Activated CD8-positive, alpha-beta memory T cell treated with anti-CD3 and anti-CD28 coated beads for 36 hours (primary cell): Measurements from ENCODE around the gene PDE4D. TPM values are rescaled to one million over a fixed set of nuclear protein-coding genes. Genes with fewer than 3 reads are reported as not detected.
"Not testable (repeated sequence)": the region's sequence is repeated elsewhere in the genome, so short reads cannot be mapped to it uniquely, and the experiment has no call there.

ENCODE experiments used
- CTCF ChIA-PET: fragments of 350-600 bp; sonication (Branson Sonifier 250); formaldehyde crosslinking; loops from one replicate; lab custom pipeline; 2021; ENCODE audit warnings: antibody characterized with exemption; lab: Charles Lee
- POLR2A ChIA-PET: fragments of 350-600 bp; sonication (Branson Sonifier 250); formaldehyde crosslinking; loops from one replicate; lab custom pipeline; 2021; ENCODE audit warnings: antibody characterized with exemption; lab: Charles Lee
- total RNA-seq, 2 experiments: library from RNA; stranded (reverse); gene quantifications; one replicate each; pipeline ENCODE4 v1.2.3, GENCODE V29; 2021

The PDE4D gene
- total RNA-seq, 2 experiments from 2014 or later: 28.4 to 29.0 TPM

DNA sequence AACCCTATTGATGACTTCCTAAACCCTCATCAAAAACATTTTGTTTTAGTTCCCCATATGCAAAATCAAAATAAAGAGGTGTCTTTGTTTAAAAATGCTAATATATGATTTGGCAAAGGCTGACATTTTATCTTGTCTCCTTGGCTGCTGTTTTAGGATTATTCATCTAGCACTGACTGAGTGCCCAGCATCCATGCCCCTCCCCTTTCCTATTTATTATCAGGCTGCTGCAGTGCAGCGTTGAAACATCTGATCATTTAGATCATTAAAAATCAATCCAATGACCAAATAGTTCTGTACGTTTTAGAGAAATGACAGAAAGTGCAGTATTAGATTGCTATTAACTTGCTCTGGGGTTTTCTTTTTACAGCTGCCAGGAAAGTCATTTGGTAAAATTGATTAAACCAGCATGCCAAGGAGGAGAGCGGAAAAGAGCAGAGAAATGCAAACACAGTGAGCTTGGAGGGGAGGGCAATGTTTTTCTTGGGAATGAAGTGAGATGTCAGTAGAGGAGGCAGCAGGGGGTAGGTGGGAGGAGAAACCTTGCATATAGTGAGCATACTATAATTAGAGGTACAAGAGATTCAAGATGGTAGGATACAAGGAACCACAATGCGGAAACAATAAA is 286.3 kb downstream of the PDE4D start:
- CTCF ChIA-PET: no interaction called here
- POLR2A ChIA-PET: no interaction called here

DNA sequence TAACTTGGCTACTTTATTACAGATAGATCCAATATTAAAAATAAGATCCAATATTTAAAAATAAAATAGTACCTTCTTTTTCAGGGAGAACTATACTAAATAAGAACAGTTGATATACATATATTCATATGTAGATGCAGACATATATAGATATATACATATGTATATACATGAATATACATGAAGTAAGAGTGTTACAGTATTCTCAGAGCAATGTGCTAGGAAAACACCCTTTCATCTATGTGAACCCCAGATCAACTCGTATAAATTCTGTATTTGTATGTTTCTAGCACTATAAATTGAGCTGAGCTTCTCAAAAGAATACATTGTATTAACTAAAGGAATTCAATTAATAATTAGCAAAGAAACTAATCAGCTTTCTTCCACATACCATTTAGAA is 287.6 kb downstream of the PDE4D start:
- CTCF ChIA-PET: no interaction called here
- POLR2A ChIA-PET: no interaction called here

DNA sequence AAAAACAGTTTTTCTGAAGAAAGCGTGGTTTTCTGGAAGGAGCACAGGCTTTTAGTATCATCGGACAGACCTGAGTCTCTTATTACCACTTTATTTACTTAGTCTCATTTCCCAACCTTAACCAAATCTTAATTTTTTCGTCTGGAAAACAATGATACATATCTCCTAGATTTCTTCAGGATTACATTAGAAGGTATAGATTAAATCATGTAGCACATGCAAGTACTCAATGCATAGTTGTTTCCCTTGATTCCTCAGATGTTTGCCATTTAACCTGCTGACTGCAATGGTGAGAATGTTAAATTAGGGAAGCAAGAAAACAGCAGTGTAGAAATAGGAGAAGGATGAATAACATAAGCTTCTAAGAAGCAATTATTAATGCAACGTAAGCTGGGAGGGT is 289.4 kb downstream of the PDE4D start:
- POLR2A ChIA-PET: no interaction called here
- CTCF ChIA-PET: no interaction called here

DNA sequence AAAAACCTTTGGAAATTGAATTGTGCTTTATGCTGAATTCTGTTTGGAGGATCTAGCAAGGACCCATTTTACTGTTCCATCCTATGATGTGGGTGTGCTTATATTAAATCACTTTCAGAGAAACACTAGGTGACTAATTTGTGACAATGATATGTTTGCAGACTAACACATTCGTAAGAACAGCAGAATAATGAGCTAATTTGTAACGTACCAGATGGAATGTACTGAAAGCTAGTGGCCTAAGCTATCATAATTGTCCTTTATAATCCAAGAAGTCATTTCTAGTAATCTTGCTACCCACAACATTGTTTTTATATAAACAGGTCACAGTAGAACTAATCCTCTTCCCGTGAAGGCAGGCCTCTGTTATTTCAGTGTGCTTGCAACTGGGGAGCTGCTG is 292.5 kb downstream of the PDE4D start:
- ChIA-PET POLR2A (no interaction called here), CTCF (no interaction called here)

DNA sequence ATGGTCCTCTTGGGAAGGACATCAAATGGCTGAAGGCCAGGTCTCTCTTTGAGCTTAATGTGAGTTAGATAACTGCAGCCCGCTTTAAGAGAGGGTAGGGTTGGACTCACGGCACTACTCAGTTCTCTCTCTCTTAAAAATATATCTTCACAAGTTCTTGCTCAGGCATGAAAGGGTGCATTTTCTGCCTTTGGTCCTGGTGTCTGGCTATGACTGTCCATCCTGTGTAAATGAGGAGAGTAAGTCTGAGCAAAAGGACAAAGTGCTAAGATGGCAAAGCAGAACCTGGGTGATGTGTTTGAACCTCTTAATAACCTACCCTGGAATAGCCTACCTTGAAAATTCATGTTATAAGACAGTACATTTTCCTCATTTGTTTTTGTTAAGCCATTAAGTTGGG is 293.4 kb downstream of the PDE4D start:
- POLR2A ChIA-PET: no interaction called here
- CTCF ChIA-PET: no interaction called here

DNA sequence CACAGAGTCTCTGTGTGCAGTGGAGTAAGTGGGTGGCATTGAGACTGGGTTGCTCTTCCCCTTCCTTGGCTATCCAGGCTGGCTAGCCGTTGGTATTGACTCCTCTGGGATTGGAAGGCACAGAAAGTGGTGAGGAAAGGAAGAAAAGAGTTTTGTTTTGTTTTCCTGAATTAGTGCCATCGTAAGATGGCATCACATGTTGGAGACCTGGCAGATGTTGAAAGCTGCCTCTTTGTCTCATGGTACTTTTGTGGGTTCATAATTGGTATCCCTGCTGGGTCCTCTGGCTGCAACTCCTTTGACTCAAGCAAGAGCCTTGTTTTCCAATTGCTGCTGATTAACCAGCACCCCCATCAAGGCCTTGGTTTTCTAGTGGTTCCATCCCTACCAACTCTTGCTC is 293.8 kb downstream of the PDE4D start:
- ChIA-PET CTCF (no interaction called here), POLR2A (no interaction called here)

DNA sequence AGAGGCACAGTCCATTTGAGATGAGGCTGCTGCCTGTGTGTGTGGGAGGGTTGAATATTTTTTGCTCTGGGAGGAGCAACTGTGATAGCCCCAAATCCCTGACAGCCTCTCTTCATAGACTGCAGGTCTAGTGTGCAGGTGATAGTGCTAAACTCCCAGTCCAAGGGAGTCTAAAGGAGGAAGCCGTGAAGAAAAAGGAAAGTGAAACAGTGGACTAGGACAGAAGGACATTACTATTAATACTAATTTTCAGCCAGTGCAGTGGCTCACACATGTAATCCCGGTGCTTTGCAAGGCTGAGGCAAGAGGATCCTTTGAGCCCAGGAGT is 295.0 kb downstream of the PDE4D start:
- CTCF ChIA-PET: no interaction called here

DNA sequence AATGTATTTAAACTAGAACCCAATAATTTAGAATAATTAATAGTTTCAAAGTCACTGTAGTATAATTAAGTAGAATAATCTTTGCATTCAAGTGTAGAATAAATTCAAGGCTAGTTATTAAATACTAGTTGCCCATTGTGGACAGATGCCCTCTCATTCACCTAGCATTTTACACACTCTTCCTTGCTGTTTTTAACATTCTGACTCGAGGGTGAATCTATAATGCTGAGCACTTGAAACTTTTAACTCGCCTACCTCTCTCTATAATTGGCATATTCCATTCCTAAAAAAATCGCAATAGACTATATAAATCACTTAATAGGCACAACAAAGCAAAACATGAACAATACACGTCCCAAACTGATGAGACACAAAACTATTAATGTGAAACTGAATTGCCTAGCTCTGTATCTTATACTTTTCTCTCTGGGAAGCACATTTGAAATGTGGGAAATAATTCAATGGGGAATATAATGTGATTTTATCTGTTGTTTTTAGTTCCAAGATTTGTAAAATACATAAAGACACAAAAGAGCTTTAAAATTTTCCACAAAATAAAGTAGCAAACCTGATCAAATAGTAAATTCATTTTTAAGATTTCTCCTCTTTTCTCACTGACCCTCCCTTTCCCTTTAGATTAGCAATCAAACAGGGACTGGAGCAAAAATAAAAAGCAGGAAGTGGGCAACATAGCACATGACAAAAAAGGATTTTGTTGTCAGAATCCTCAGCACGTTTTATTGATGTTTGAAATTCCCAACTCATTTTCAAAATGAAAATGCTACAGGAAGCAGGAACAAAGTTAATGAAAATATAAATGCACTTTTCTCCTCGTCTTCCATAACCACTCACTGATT is 295.6 kb downstream of the PDE4D start:
- CTCF ChIA-PET: interaction anchor here (0.8 kb wide), 1 partner anchor 12 kb away, joined by 3 read pairs; no protein-coding TSS in a partner anchor
- POLR2A ChIA-PET: interaction anchor here (0.7 kb wide), 1 partner anchor 11 kb away, joined by 3 read pairs; no protein-coding TSS in a partner anchor

More for the DNA sequence above, 295.0 kb downstream of the PDE4D start:
- POLR2A ChIA-PET: no interaction called here

DNA sequence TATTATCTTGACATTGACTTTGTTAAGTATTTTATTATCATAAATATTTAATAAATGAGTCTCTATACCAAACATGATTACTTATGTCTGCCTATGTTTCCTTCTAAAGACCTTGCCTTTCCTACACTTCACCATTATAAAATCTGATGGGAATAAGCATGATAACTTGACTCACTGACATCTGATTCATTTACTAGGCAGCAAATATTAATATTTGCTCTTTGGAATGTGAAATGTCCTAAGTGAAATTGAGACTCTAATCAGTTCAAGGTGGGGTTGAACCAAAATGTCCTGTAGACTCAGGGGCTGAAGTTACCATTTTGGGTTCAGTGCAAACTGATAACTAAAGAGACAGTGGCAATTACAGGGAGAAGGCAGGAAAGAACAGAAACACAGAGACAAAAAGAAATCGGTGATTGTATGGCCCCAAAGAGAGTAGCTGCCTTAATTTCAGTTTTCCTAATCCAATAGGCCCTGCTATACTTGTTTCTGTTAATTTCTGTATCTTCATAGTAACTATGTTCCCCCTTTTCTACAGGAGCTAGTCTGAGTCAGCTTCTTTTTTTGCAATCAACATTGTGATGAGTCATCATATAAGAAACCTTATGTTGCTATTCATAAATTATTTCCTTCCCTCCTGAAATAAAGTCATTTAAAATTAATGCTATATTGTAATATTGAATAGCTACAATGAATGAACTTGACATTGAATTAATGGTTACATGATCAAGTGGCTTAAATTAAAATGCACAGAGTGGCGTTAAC is 296.8 kb downstream of the PDE4D start:
- POLR2A ChIA-PET: no interaction called here
- CTCF ChIA-PET: interaction anchor here (0.8 kb wide), 1 partner anchor 13 kb away, joined by 3 read pairs; no protein-coding TSS in a partner anchor

DNA sequence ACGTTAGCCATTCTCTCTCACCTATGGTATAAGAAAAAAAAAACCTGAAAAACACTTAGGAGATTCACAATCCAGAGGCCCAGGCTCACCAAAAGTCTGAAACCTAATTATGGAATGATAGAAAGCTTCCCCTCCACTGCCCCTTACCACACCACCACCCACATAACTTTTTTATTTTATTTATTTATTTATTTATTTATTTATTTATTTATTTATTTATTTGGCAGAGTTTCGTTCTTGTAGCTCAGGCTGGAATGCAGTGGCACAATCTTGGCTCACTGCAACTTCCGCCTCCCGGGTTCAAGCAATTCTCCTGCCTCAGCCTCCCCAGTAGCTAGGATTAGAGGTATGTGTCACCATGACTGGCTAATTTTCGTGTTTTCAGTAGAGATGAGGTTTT is 299.4 kb downstream of the PDE4D start:
- POLR2A ChIA-PET, CTCF ChIA-PET: not testable (repeated sequence)

DNA sequence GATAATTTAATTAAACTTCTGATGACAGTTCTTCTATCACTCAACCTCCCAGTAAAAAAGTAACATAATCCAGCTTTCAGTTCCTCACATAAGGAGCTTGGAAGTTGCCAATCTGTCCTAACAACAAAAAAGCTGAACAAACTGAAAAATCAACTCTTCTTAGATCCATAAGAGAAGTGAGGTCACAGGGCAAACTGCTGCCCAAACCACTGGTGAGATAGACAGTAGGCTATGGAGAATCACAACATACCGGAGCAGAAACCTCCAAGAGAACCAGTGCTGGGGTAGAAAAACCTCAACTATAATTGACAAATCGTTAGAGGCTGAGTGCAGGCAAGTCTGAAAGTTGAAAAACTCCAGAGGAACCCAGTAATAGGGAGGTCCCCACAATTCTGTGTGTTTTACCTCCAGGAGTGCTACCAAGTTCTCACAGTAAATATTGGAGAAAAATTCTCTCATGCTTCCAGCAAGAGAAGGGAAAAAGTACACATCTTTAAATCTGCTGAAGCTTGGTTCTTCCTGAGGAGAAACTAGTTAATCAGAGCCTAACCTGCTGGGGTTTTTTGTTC is 300.0 kb downstream of the PDE4D start:
- ChIA-PET POLR2A (no interaction called here), CTCF (no interaction called here)

DNA sequence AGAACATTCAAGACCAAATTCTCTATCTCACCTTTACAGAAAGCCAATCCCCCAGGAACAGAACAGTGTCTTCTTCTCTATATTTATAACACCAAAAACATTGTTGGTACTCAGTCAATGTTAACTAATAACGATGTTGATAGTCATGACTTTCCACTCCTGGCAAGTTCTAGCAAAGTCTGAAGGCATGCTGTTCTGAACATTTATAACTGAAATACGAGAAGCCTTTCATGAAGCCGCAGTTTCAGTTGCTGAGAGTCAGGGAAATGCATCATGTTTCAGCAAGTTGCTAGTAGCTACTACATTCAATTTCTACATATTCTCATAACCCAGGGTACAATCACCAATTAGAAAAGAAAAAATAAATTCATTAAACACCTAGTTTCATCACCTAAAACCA is 301.4 kb downstream of the PDE4D start:
- ChIA-PET CTCF (no interaction called here), POLR2A (no interaction called here)

DNA sequence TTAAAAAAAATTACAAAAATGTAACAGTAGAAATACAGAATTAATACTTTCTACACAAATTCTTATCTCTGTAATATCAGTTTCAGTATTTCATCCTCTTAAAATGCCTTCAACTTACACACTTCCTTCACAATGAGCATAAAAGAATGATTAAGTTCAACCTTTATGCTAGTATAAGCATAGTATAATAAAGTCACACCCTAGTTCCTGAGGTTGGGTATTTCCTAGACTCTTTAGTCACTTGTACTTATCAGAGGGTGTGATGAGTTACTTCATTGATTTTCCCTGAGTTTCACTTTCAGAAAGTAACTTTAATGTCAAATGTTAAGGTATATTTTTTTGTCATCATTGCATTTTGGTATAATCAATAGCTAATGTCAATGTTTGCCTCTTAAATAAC is 302.4 kb downstream of the PDE4D start:
- CTCF ChIA-PET: interaction anchor here (1.4 kb wide), 1 partner anchor 219 kb away, joined by 3 read pairs; no protein-coding TSS in a partner anchor

DNA sequence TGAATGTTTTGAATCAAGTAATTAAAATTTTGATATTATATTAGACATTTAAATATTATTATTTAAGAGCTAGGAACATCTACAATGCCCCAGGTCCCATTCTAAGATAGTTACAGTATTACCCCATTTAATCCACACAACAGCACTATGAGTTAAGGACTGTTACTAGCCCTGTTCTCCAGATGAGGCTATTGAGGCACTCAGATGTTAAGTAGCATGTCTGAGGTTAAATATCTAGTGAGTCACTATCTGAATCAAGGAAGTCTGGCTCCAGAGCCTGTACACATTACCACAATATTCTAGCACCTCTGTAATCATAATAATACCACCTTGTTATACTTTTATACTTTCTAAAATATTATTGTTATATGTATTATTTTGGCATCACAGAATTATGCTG is 304.6 kb downstream of the PDE4D start:
- CTCF ChIA-PET: no interaction called here
- POLR2A ChIA-PET: no interaction called here

More for the DNA sequence above, 302.4 kb downstream of the PDE4D start:
- POLR2A ChIA-PET: no interaction called here

DNA sequence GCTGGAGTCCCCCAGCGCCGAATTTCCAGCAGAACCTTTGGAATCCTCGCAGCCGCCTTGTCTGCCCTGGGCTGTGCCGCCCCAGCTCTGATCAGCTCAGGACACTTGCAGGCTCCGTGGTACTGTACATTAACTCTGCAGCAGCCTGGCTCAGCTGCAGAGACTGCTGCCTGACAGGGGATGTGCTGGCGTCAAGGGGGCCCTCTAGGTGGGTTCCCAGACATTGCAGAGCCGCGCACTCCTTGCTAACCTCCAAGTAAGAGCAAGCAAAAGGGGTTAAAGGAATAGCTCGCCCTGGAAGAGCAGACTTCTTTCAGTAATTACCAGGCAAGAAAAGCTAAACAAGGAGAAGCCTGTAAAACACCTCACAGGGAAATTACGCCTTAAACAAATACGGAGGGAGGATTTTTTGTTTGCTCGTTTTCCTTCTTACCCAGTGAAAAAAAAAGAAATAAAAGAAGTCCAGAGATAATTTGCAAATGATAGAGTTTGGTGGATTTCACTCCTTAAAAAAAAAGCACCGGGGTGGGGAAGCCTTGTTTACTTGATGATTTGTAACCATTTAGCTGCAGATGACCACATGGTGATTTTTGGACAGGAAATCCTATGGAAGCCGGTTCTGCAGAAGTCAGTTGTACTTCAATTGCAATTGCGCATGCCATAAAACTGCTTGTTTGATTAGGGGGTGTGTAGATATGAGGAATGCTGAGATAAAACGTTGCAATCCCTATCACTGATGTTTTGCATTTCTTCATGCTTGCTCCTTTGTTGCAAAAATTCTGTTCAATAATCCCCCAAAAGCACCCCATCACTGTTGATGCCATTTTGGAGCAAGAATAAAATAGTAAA is 305.8 kb downstream of the PDE4D start:
- CTCF ChIA-PET: no interaction called here
- POLR2A ChIA-PET: no interaction called here

DNA sequence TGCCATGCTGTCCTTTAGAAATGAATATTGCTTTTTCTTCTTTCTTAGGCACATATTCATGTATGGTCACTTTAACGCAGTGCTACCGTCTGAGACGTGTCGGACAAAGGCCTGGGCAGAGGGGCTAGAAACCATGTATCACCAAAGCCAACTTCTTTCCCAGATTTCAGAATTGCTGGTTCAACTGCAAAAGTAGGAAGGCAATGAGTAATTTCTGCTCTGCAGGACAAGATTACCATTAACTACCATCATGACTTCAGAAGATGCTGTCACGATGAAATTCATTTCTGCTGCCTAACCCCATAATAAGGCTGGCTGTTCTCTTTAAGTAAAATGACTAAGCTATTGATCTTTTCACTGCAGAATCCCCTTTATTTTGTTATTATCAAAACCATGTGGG is 306.7 kb downstream of the PDE4D start:
- CTCF ChIA-PET: no interaction called here
- POLR2A ChIA-PET: no interaction called here

DNA sequence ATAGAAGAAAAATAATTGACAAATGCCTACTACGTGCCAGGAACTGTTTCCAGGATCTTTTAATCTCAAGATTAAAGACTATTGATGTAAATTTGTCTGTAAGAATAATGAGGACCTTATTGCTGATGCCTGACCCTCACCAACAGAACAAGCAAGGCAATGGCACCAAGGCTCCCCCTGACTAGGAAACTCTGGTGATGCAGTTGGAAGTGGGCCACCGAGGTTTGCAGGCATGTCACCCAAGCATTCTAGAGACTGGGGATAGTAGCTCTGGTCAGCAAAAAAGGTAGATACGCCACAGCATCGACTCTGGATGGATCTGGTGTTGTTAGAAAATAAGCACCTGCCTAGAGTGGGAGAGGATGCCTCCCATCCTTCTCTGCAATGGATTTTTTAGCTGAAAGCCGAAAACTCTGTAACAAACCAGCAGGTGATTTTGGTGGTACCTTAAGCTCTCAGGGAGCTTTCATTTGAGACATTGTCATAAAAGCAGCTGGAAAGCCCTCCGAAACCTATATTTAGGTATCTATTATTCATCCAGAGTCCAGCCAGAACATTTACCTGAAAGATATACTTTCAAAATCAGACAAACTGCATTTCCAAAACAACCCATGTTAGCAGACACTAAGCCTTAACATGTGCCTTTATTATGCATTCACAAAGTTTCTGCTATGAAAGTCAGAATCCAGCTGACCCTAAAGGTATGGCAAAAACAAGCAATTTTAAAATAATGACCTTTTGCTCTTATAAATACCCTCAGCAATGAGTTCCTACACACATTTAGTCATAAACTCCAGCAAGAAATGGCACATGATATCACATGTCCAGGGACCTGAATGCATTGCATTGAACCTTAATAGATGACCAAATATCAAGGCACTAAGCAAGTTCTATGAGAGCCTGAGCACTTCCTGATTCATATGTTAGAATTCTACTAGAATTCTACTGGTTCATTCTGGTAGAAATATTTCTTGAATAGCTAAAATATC is 308.4 kb downstream of the PDE4D start:
- ChIA-PET POLR2A (no interaction called here), CTCF (no interaction called here)
